H54 (cell line): ENCODE results near the gene PDE8A.
A peak's percentile ranks its signal among the peaks of the same experiment; 100 is the strongest.
"Not testable (repeated sequence)": the region's sequence is repeated elsewhere in the genome, so short reads cannot be mapped to it uniquely, and the experiment has no call there.

ENCODE experiments used
- DNase-seq: peaks from one replicate; pipeline ENCODE4 v3.0.0; 2011; ENCODE audit warnings: low spot score, mixed read lengths; ENCODE audit not compliant: insufficient read length
- FAIRE-seq: peaks from 3 replicates; lab custom pipeline; 2011; peaks lifted over from hg19 to GRCh38; lab: Jason Lieb, UNC
- POLR2A ChIP-seq: IDR thresholded peaks from 2 replicates; pipeline ENCODE4 v1.6.1; 2011; ENCODE audit warnings: low read depth, mild to moderate bottlenecking, low read length

The PDE8A gene

GRCh38 chr15:84973492-84974460 is 7.9 kb upstream of the PDE8A start:
- DNase-seq (no peak), FAIRE-seq (no peak)
- TF ChIP-seq POLR2A = no peak

GRCh38 chr15:84975871-84976351 is 5.7 kb upstream of the PDE8A start:
- TF ChIP-seq POLR2A = no peak
- no peak for DNase-seq
- no peak for FAIRE-seq

GRCh38 chr15:84976746-84977345 is 4.8 kb upstream of the PDE8A start:
- DNase-seq (no peak), FAIRE-seq (no peak)
- TF ChIP-seq POLR2A = no peak

- FAIRE-seq = no peak
- no peak for TF ChIP-seq POLR2A
- no peak for DNase-seq
Measured at GRCh38 chr15:84979651-84980050, 2.0 kb upstream of the PDE8A start.

- no peak for FAIRE-seq
- DNase-seq = peak; percentile 55
- peak; percentile 43; the same call in 1 of the 2 replicates for TF ChIP-seq POLR2A
Measured at GRCh38 chr15:84980196-84981053, 1.2 kb upstream of the PDE8A start.

GRCh38 chr15:84981054-84981710 is 474 bp upstream of the PDE8A start:
- no peak for FAIRE-seq
- no peak; the same call in 1 of the 2 replicates for TF ChIP-seq POLR2A
- DNase-seq = peak; percentile 78

- FAIRE-seq = no peak
- TF ChIP-seq POLR2A = no peak
Measured at GRCh38 chr15:84982301-84982920, 755 bp downstream of the PDE8A start.

GRCh38 chr15:84983294-84983693 is 1.6 kb downstream of the PDE8A start:
- FAIRE-seq = no peak
- no peak for DNase-seq
- TF ChIP-seq POLR2A = no peak

More at GRCh38 chr15:84982301-84982920, 755 bp downstream of the PDE8A start:
- DNase-seq = no peak

- no peak for DNase-seq
- TF ChIP-seq POLR2A = no peak
- FAIRE-seq = no peak
Measured at GRCh38 chr15:84983711-84984110, 2.1 kb downstream of the PDE8A start.

- TF ChIP-seq POLR2A = no peak
Measured at GRCh38 chr15:84985158-84985557, 3.5 kb downstream of the PDE8A start.

GRCh38 chr15:84987351-84987750 is 5.7 kb downstream of the PDE8A start:
- DNase-seq, FAIRE-seq: not testable (repeated sequence)

More at GRCh38 chr15:84985158-84985557, 3.5 kb downstream of the PDE8A start:
- FAIRE-seq = no peak
- no peak for DNase-seq

GRCh38 chr15:84987949-84988624 is 6.4 kb downstream of the PDE8A start:
- TF ChIP-seq POLR2A = no peak
- DNase-seq (no peak), FAIRE-seq (no peak)
